ENCODE data around the gene RBM27.
"Not testable (repeated sequence)": the region's sequence is repeated elsewhere in the genome, so short reads cannot be mapped to it uniquely, and the experiment has no call there.

The RBM27 gene

GRCh38 chr5:146193285-146193684 lies 10.1 kb upstream of the RBM27 start:
- Histone ChIP-seq H3K4me1 (ENCODE audit: insufficient read depth, poor library complexity, severe bottlenecking) (peaks cover 20% of the 10 kb centered on the region), H3K27ac (ENCODE audit: poor library complexity, severe bottlenecking) (no peak overlapping the region), H3K27me3 (ENCODE audit: insufficient read depth, poor library complexity, severe bottlenecking) (no peaks in the 10 kb centered on the region), H3K9me3 (ENCODE audit: severe bottlenecking) (no peaks in the 10 kb centered on the region), H3K36me3 (ENCODE audit: low read depth) (no peaks in the 10 kb centered on the region), H3K4me3 (ENCODE audit: severe bottlenecking) (no peak overlapping the region)
- DNase-seq (ENCODE audit: low spot score) = no peak
- ATAC-seq (ENCODE audit: low read depth) = no peak
- no peak for TF ChIP-seq CTCF (IDR thresholded peaks at IDR 0.05; ENCODE audit: poor library complexity, severe bottlenecking)

- H3K4me3 ChIP-seq (ENCODE audit: severe bottlenecking); H3K27me3 ChIP-seq (ENCODE audit: insufficient read depth, poor library complexity, severe bottlenecking); ATAC-seq (ENCODE audit: low read depth); DNase-seq (ENCODE audit: low spot score); H3K27ac ChIP-seq (ENCODE audit: poor library complexity, severe bottlenecking); H3K9me3 ChIP-seq (ENCODE audit: severe bottlenecking); H3K36me3 ChIP-seq (ENCODE audit: low read depth): not testable (repeated sequence)
- H3K4me1 ChIP-seq (ENCODE audit: insufficient read depth, poor library complexity, severe bottlenecking) = peaks cover 13% of the 10 kb centered on the region
Measured at GRCh38 chr5:146194997-146195396, 8.4 kb upstream of the RBM27 start.

GRCh38 chr5:146196459-146197048 lies 6.9 kb upstream of the RBM27 start:
- Histone ChIP-seq H3K9me3 (ENCODE audit: severe bottlenecking) (no peaks in the 10 kb centered on the region), H3K36me3 (ENCODE audit: low read depth) (no peaks in the 10 kb centered on the region), H3K4me1 (ENCODE audit: insufficient read depth, poor library complexity, severe bottlenecking) (peaks cover 2% of the 10 kb centered on the region), H3K4me3 (ENCODE audit: severe bottlenecking) (no peak overlapping the region), H3K27me3 (ENCODE audit: insufficient read depth, poor library complexity, severe bottlenecking) (no peaks in the 10 kb centered on the region), H3K27ac (ENCODE audit: poor library complexity, severe bottlenecking) (no peak overlapping the region)
- ATAC-seq (ENCODE audit: low read depth) = no peak; the same call in 2 of the 3 replicates
- no peak for DNase-seq (ENCODE audit: low spot score)
- no peak for TF ChIP-seq CTCF (IDR thresholded peaks at IDR 0.05; ENCODE audit: poor library complexity, severe bottlenecking)

- Histone ChIP-seq H3K4me3 (ENCODE audit: severe bottlenecking) (no peak overlapping the region), H3K36me3 (ENCODE audit: low read depth) (no peaks in the 10 kb centered on the region), H3K9me3 (ENCODE audit: severe bottlenecking) (no peaks in the 10 kb centered on the region), H3K27me3 (ENCODE audit: insufficient read depth, poor library complexity, severe bottlenecking) (no peaks in the 10 kb centered on the region), H3K4me1 (ENCODE audit: insufficient read depth, poor library complexity, severe bottlenecking) (peaks cover 14% of the 10 kb centered on the region), H3K27ac (ENCODE audit: poor library complexity, severe bottlenecking) (no peak overlapping the region)
- TF ChIP-seq CTCF (IDR thresholded peaks at IDR 0.05; ENCODE audit: poor library complexity, severe bottlenecking) = no peak
- ATAC-seq (ENCODE audit: low read depth) (no peak), DNase-seq (ENCODE audit: low spot score) (no peak)
Measured at GRCh38 chr5:146199176-146199815, 4.1 kb upstream of the RBM27 start.

- peaks cover 27% of the 10 kb centered on the region for H3K4me1 ChIP-seq (ENCODE audit: insufficient read depth, poor library complexity, severe bottlenecking)
- H3K9me3 ChIP-seq (ENCODE audit: severe bottlenecking); DNase-seq (ENCODE audit: low spot score); ATAC-seq (ENCODE audit: low read depth); H3K36me3 ChIP-seq (ENCODE audit: low read depth); H3K4me3 ChIP-seq (ENCODE audit: severe bottlenecking); H3K27me3 ChIP-seq (ENCODE audit: insufficient read depth, poor library complexity, severe bottlenecking): not testable (repeated sequence)
- H3K27ac ChIP-seq (ENCODE audit: poor library complexity, severe bottlenecking) = peak overlapping the region; percentile 81
Measured at GRCh38 chr5:146201795-146202194, 1.6 kb upstream of the RBM27 start.

- no peaks in the 10 kb centered on the region for H3K9me3 ChIP-seq (ENCODE audit: severe bottlenecking)
- DNase-seq (ENCODE audit: low spot score) (no peak), ATAC-seq (ENCODE audit: low read depth) (peak; percentile 1; the same call in 1 of the 3 replicates)
- peak overlapping the region; percentile 81 for H3K27ac ChIP-seq (ENCODE audit: poor library complexity, severe bottlenecking)
- TF ChIP-seq CTCF (IDR thresholded peaks at IDR 0.05; ENCODE audit: poor library complexity, severe bottlenecking) = no peak
- H3K36me3 ChIP-seq (ENCODE audit: low read depth) = peaks cover 8% of the 10 kb centered on the region; the same call in 1 of the 2 replicates
- peak overlapping the region; percentile 68 for H3K4me3 ChIP-seq (ENCODE audit: severe bottlenecking)
- no peaks in the 10 kb centered on the region for H3K27me3 ChIP-seq (ENCODE audit: insufficient read depth, poor library complexity, severe bottlenecking)
- H3K4me1 ChIP-seq (ENCODE audit: insufficient read depth, poor library complexity, severe bottlenecking) = peaks cover 27% of the 10 kb centered on the region
Measured at GRCh38 chr5:146203872-146204192, 427 bp downstream of the RBM27 start.

Measured in RWPE2 (cell line).